ENCODE results near the gene SYNRG.

SYNRG gene

GRCh38 chr17:37523715-37524219, 85.5 kb downstream of the SYNRG start:
- H3K4me3 ChIP-seq (ENCODE audit: low read depth, low read length): no peak overlapping the region
- no peak for DNase-seq (ENCODE audit: low read depth)
- TF ChIP-seq CTCF (IDR thresholded peaks at IDR 0.05; ENCODE audit: low read depth, low read length, missing control alignments): no peak
- in situ Hi-C loops (cut with HindIII; ENCODE audit: low sequenced_read_pairs): no loop called here

GRCh38 chr17:37521821-37522220, 87.4 kb downstream of the SYNRG start:
- TF ChIP-seq CTCF (IDR thresholded peaks at IDR 0.05; ENCODE audit: low read depth, low read length, missing control alignments): no peak
- no peak for DNase-seq (ENCODE audit: low read depth)
- no peak overlapping the region for H3K4me3 ChIP-seq (ENCODE audit: low read depth, low read length)
- in situ Hi-C loops (cut with HindIII; ENCODE audit: low sequenced_read_pairs): no loop called here

- H3K4me3 ChIP-seq (ENCODE audit: low read depth, low read length): no peak overlapping the region
- DNase-seq (ENCODE audit: low read depth): no peak
- in situ Hi-C loops (cut with HindIII; ENCODE audit: low sequenced_read_pairs): no loop called here
- no peak for TF ChIP-seq CTCF (IDR thresholded peaks at IDR 0.05; ENCODE audit: low read depth, low read length, missing control alignments)
Measured at GRCh38 chr17:37520174-37520573, 89.0 kb downstream of the SYNRG start.

GRCh38 chr17:37519251-37519985, 89.8 kb downstream of the SYNRG start:
- TF ChIP-seq CTCF (IDR thresholded peaks at IDR 0.05; ENCODE audit: low read depth, low read length, missing control alignments): no peak
- in situ Hi-C loops (cut with HindIII; ENCODE audit: low sequenced_read_pairs): no loop called here
- H3K4me3 ChIP-seq (ENCODE audit: low read depth, low read length): no peak overlapping the region
- DNase-seq (ENCODE audit: low read depth): peak; percentile 52

GRCh38 chr17:37518826-37519225, 90.4 kb downstream of the SYNRG start:
- DNase-seq (ENCODE audit: low read depth): no peak
- H3K4me3 ChIP-seq (ENCODE audit: low read depth, low read length): no peak overlapping the region
- no peak for TF ChIP-seq CTCF (IDR thresholded peaks at IDR 0.05; ENCODE audit: low read depth, low read length, missing control alignments)
- in situ Hi-C loops (cut with HindIII; ENCODE audit: low sequenced_read_pairs): no loop called here

- in situ Hi-C loops (cut with HindIII; ENCODE audit: low sequenced_read_pairs): no loop called here
- TF ChIP-seq CTCF (IDR thresholded peaks at IDR 0.05; ENCODE audit: low read depth, low read length, missing control alignments): no peak
- no peak for DNase-seq (ENCODE audit: low read depth)
- no peak overlapping the region for H3K4me3 ChIP-seq (ENCODE audit: low read depth, low read length)
Measured at GRCh38 chr17:37517881-37518280, 91.3 kb downstream of the SYNRG start.
